Left ventricle myocardium inferior (tissue), 1 donor: ENCODE measurements around the gene DRD1. TPM values are rescaled to one million over a fixed set of nuclear protein-coding genes. Genes with fewer than 3 reads are reported as not detected.

Experiments
- DNase-seq: peaks from one replicate; pipeline ENCODE4 v3.0.0-alpha.2; 2020
- H3K27ac ChIP-seq: fragments of 200-600 bp; replicated peaks from 2 replicates; pipeline ENCODE4 v1.8.0; 2021
- H3K27me3 ChIP-seq: fragments of 200-600 bp; 2 replicates; pipeline ENCODE4 v1.8.0; 2021; ENCODE audit warnings: low read depth
- H3K36me3 ChIP-seq: fragments of 200-600 bp; 2 replicates; pipeline ENCODE4 v1.8.0; 2021
- H3K4me1 ChIP-seq: fragments of 200-600 bp; 2 replicates; pipeline ENCODE4 v1.8.0; 2021
- H3K4me3 ChIP-seq: fragments of 200-600 bp; 2 replicates; pipeline ENCODE4 v1.8.0; 2021; ENCODE audit warnings: mild to moderate bottlenecking, moderate library complexity
- H3K9me3 ChIP-seq: fragments of 200-600 bp; replicated peaks from 2 replicates; pipeline ENCODE4 v1.8.0; 2021
- intact Hi-C: fragments of 100-400 bp; cut with micrococcal nuclease; formaldehyde crosslinking; loops from one replicate; pipeline ENCODE4 v1.11.0; 2022
- total RNA-seq: library from RNA; stranded (reverse); fragmentation: NEBNext Ultra II Directional; extraction: Animal tissue kit (Norgen Biotek cat#: 25700); gene quantifications from one replicate; pipeline ENCODE4 v1.2.1, GENCODE V29; 2021
- TF ChIP-seq, protein P1 (sequence below): fragments of 200-600 bp; IDR thresholded peaks from 2 replicates; pipeline ENCODE4 v1.8.0; 2021; ENCODE audit warnings: antibody characterized with exemption, mild to moderate bottlenecking, borderline replicate concordance
- donor health status: DM: no; HTN: yes; CAD: no; lungs with severe emphysema.

Gene DRD1
- total RNA-seq, 1 donor from 2014 or later, result not detected

GRCh38 chr5:175393897-175394296 is 50.1 kb downstream of the DRD1 start:
- Histone ChIP-seq H3K4me1 (no peaks in the 10 kb centered on the region), H3K4me3 (no peak overlapping the region), H3K27ac (no peak overlapping the region), H3K27me3 (peaks cover 24% of the 10 kb centered on the region), H3K36me3 (no peaks in the 10 kb centered on the region), H3K9me3 (no peaks in the 10 kb centered on the region)
- TF ChIP-seq, protein P1, sequence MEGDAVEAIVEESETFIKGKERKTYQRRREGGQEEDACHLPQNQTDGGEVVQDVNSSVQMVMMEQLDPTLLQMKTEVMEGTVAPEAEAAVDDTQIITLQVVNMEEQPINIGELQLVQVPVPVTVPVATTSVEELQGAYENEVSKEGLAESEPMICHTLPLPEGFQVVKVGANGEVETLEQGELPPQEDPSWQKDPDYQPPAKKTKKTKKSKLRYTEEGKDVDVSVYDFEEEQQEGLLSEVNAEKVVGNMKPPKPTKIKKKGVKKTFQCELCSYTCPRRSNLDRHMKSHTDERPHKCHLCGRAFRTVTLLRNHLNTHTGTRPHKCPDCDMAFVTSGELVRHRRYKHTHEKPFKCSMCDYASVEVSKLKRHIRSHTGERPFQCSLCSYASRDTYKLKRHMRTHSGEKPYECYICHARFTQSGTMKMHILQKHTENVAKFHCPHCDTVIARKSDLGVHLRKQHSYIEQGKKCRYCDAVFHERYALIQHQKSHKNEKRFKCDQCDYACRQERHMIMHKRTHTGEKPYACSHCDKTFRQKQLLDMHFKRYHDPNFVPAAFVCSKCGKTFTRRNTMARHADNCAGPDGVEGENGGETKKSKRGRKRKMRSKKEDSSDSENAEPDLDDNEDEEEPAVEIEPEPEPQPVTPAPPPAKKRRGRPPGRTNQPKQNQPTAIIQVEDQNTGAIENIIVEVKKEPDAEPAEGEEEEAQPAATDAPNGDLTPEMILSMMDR, result no peak
- no peak for DNase-seq
- intact Hi-C loops, result no loop called here

- H3K36me3 ChIP-seq, result no peaks in the 10 kb centered on the region
- no peak for DNase-seq
- H3K27me3 ChIP-seq, result peaks cover 21% of the 10 kb centered on the region
- H3K9me3 ChIP-seq, result no peaks in the 10 kb centered on the region
- intact Hi-C loops, result no loop called here
- no peak overlapping the region for H3K4me3 ChIP-seq
- H3K27ac ChIP-seq, result no peak overlapping the region
- TF ChIP-seq, protein P1, result no peak
- H3K4me1 ChIP-seq, result no peaks in the 10 kb centered on the region
These were observed 51.7 kb downstream of the DRD1 start for GRCh38 chr5:175392236-175392635.

GRCh38 chr5:175390352-175391083 is 53.5 kb downstream of the DRD1 start:
- TF ChIP-seq, protein P1, result no peak
- Histone ChIP-seq H3K36me3 (no peaks in the 10 kb centered on the region), H3K9me3 (no peaks in the 10 kb centered on the region), H3K4me1 (no peaks in the 10 kb centered on the region), H3K27ac (no peak overlapping the region), H3K4me3 (no peak overlapping the region), H3K27me3 (peaks cover 19% of the 10 kb centered on the region)
- intact Hi-C loops, result no loop called here
- no peak for DNase-seq

Other genes with a start within 250 kb of the DRD1 start
- gene SFXN1, start 34.4 kb upstream of the DRD1 start, total RNA-seq, result 37.2 TPM
- 47.7 TPM for gene HRH2, start 213.9 kb upstream of the DRD1 start, total RNA-seq